SU-DHL-6 (cell line): ENCODE data around the gene ITGA11.

Experiments used
- H2AFZ ChIP-seq: fragments of 200-600 bp; sonication (generic); 2 replicates; pipeline ENCODE4 v1.6.1; 2014; ENCODE audit warnings: low read depth, mild to moderate bottlenecking, moderate library complexity, mixed read lengths, antibody characterized with exemption, low read length; ENCODE audit not compliant: severe bottlenecking
- H3F3A ChIP-seq: fragments of 200-600 bp; shearing (Covaris generic); 2 replicates; pipeline ENCODE4 v1.6.0; 2016; ENCODE audit warnings: antibody characterized with exemption, mild to moderate bottlenecking; ENCODE audit not compliant: insufficient read depth
- H3K27ac ChIP-seq: fragments of 200-600 bp; sonication (generic); 2 replicates; pipeline ENCODE4 v1.5.1; 2016; ENCODE audit warnings: low read depth, mild to moderate bottlenecking, low read length, moderate library complexity, mixed read lengths
- H3K27me3 ChIP-seq: fragments of 200-600 bp; sonication (generic), shearing (Covaris generic); 2 replicates; pipeline ENCODE4 v1.6.0; 2014; ENCODE audit warnings: mild to moderate bottlenecking, low read length
- H3K36me3 ChIP-seq: fragments of 200-600 bp; sonication (generic); 2 replicates; pipeline ENCODE4 v1.6.1; 2014; ENCODE audit warnings: mild to moderate bottlenecking, low read length, mixed read lengths
- H3K4me2 ChIP-seq: fragments of 300-600, 200-600 bp; shearing (Covaris generic), sonication (generic); 2 replicates; pipeline ENCODE4 v1.6.0; 2014; ENCODE audit warnings: low read length, low read depth, mild to moderate bottlenecking; ENCODE audit not compliant: poor library complexity, severe bottlenecking
- H3K4me3 ChIP-seq: fragments of 200-600 bp; sonication (generic); 2 replicates; pipeline ENCODE4 v1.5.1; 2014; ENCODE audit warnings: antibody characterized with exemption, low read length, mild to moderate bottlenecking, mixed read lengths; ENCODE audit not compliant: insufficient read depth, poor library complexity, severe bottlenecking
- H3K79me2 ChIP-seq: fragments of 200-600 bp; sonication (generic); 2 replicates; pipeline ENCODE4 v1.6.1; 2014; ENCODE audit warnings: mild to moderate bottlenecking, low read length, moderate library complexity; ENCODE audit not compliant: insufficient read depth
- H3K9ac ChIP-seq: fragments of 200-600 bp; sonication (generic); 2 replicates; pipeline ENCODE4 v1.7.0; 2014; ENCODE audit warnings: mild to moderate bottlenecking, low read length
- H3K9me2 ChIP-seq: fragments of 200-600 bp; sonication (generic); replicated peaks from 2 replicates; pipeline ENCODE4 v1.6.1; 2014; ENCODE audit warnings: low read length; ENCODE audit not compliant: insufficient read depth
- H3K9me3 ChIP-seq: fragments of 200-600 bp; sonication (generic); 2 replicates; pipeline ENCODE4 v1.6.1; 2014; ENCODE audit warnings: low read length, mixed read lengths; ENCODE audit not compliant: insufficient read depth
- H4K20me1 ChIP-seq: fragments of 200-600 bp; sonication (generic); 2 replicates; pipeline ENCODE4 v1.6.1; 2014; ENCODE audit warnings: low read depth, mild to moderate bottlenecking, antibody characterized with exemption, low read length, moderate library complexity, mixed read lengths
- CTCF ChIP-seq: fragments of 200-600 bp; sonication (generic); IDR thresholded peaks from one replicate; pipeline ENCODE4 v1.5.1; 2017; ENCODE audit warnings: antibody characterized with exemption, mild to moderate bottlenecking, low read length, moderate library complexity; ENCODE audit not compliant: insufficient read depth, poor library complexity, severe bottlenecking
- EZH2phosphoT487 ChIP-seq: fragments of 200-600 bp; sonication (generic), shearing (Covaris generic); conservative IDR thresholded peaks from 2 replicates; pipeline ENCODE4 v1.6.1; 2018; ENCODE audit warnings: mild to moderate bottlenecking, antibody characterized with exemption, low read length, moderate library complexity, mixed read lengths

ITGA11 gene

GRCh38 chr15:68444336-68444735, 12.4 kb upstream of the ITGA11 start:
- Histone ChIP-seq H4K20me1 (no peaks in the 10 kb centered on the region), H3F3A (no peaks in the 10 kb centered on the region), H3K9me2 (no peaks in the 10 kb centered on the region), H3K27me3 (no peaks in the 10 kb centered on the region), H3K79me2 (no peaks in the 10 kb centered on the region), H3K36me3 (no peaks in the 10 kb centered on the region), H3K27ac (no peak overlapping the region), H3K9me3 (no peaks in the 10 kb centered on the region), H2AFZ (no peak overlapping the region), H3K4me2 (no peak overlapping the region), H3K4me3 (no peak overlapping the region), H3K9ac (no peak overlapping the region)
- TF ChIP-seq EZH2phosphoT487, result no peak

DNA sequence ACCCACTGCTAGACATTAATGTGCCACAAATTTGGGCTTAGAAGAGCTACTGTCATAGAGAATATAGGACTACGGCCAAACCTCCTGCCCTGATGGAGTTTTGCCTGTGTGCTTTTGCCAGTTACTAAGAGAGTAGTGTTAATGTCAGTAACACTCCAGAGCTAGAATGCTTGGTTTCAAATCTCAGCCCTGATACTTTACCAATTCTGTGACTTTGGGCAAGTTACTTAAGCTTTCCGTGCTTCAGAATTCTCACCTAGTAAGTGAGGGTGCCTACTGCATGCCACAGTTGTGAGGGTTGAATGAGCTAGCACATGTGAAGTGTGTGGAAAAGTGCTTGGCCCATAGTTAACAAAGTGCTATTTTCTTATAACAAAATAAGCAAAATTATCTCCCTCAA, 10.9 kb upstream of the ITGA11 start:
- TF ChIP-seq EZH2phosphoT487, result no peak
- TF ChIP-seq CTCF, result no peak
- no peak overlapping the region for H3K27ac ChIP-seq
- H3K9ac ChIP-seq, result no peak overlapping the region
- H3K4me2 ChIP-seq, result no peak overlapping the region
- H4K20me1 ChIP-seq, result no peaks in the 10 kb centered on the region
- H3K79me2 ChIP-seq, result no peaks in the 10 kb centered on the region
- H3K27me3 ChIP-seq, result no peaks in the 10 kb centered on the region
- no peaks in the 10 kb centered on the region for H3K9me3 ChIP-seq
- no peaks in the 10 kb centered on the region for H3K36me3 ChIP-seq
- no peak overlapping the region for H3K4me3 ChIP-seq
- no peaks in the 10 kb centered on the region for H3K9me2 ChIP-seq
- H2AFZ ChIP-seq, result no peak overlapping the region
- no peaks in the 10 kb centered on the region for H3F3A ChIP-seq

DNA sequence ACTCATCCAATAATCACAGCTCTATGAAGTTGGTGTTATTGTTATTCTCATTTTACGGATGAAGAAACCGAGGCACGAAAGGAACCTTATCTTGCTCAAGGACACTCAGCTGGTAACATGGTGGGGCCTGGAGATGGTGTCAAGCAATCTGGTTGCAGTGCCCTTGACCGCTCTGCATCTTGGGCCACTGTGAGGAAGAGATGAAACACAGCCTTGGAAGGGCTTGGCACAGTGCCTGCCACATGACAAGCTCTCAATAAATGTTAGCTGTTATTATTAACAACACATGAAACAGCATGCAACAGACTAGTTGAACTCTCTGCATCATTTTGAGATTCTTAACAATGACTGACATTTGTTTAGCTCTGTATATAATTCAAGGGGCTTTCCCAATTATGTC, 10.1 kb upstream of the ITGA11 start:
- Histone ChIP-seq H3K36me3 (no peaks in the 10 kb centered on the region), H2AFZ (no peak overlapping the region), H3K27me3 (no peaks in the 10 kb centered on the region), H3K9me3 (no peaks in the 10 kb centered on the region), H3K9me2 (no peaks in the 10 kb centered on the region), H3K4me3 (no peak overlapping the region), H3K79me2 (no peaks in the 10 kb centered on the region), H3K9ac (no peak overlapping the region), H3K27ac (no peak overlapping the region), H3K4me2 (no peak overlapping the region), H4K20me1 (no peaks in the 10 kb centered on the region), H3F3A (no peaks in the 10 kb centered on the region)
- no peak for TF ChIP-seq CTCF
- TF ChIP-seq EZH2phosphoT487, result no peak

- TF ChIP-seq EZH2phosphoT487, result no peak
- no peak for TF ChIP-seq CTCF
- H3K4me3 ChIP-seq, result no peak overlapping the region
- no peak overlapping the region for H2AFZ ChIP-seq
- no peaks in the 10 kb centered on the region for H4K20me1 ChIP-seq
- no peaks in the 10 kb centered on the region for H3K9me2 ChIP-seq
- no peaks in the 10 kb centered on the region for H3F3A ChIP-seq
- H3K36me3 ChIP-seq, result no peaks in the 10 kb centered on the region
- no peaks in the 10 kb centered on the region for H3K27me3 ChIP-seq
- no peaks in the 10 kb centered on the region for H3K79me2 ChIP-seq
- no peak overlapping the region for H3K9ac ChIP-seq
- no peak overlapping the region for H3K27ac ChIP-seq
- no peak overlapping the region for H3K4me2 ChIP-seq
- H3K9me3 ChIP-seq, result no peaks in the 10 kb centered on the region
Observed at GRCh38 chr15:68441045-68441743, 9.2 kb upstream of the ITGA11 start.
